Testis (tissue), 3 donors: ENCODE measurements around the gene ANGPTL2. TPM values are rescaled to one million over a fixed set of nuclear protein-coding genes. Genes with fewer than 3 reads are reported as not detected.

ENCODE experiments used
- DNase-seq: peaks from one replicate; pipeline ENCODE4 v3.0.0-alpha.2; 2019
- H3K27ac ChIP-seq, 2 donors: fragments of 200-600 bp; sonication (generic); one replicate each; pipeline ENCODE4 v1.5.1; 2019
- H3K27me3 ChIP-seq: fragments of 200-600 bp; sonication (generic); one replicate; pipeline ENCODE4 v1.5.1; 2019
- H3K36me3 ChIP-seq: fragments of 200-600 bp; sonication (generic); one replicate; pipeline ENCODE4 v1.5.1; 2017; ENCODE audit warnings: low read depth; ENCODE audit errors: missing control alignments
- H3K4me1 ChIP-seq: fragments of 200-600 bp; sonication (generic); one replicate; pipeline ENCODE4 v1.5.1; 2019
- H3K4me3 ChIP-seq, 2 donors: fragments of 200-600 bp; sonication (generic); one replicate each; pipeline ENCODE4 v1.5.1; 2017 to 2019
- H3K9me3 ChIP-seq: fragments of 200-600 bp; sonication (generic); one replicate; pipeline ENCODE4 v1.5.1; 2017
- POLR2A ChIP-seq: fragments of 450-650 bp; IDR thresholded peaks from one replicate; pipeline ENCODE4 v1.6.1; 2017; ENCODE audit warnings: antibody characterized with exemption, mild to moderate bottlenecking, moderate library complexity
- WGBS, 2 donors: methylation state at CpG; one replicate each; pipeline ENCODE4 v1.1.5; 2018; 5-methylcytosine and 5-hydroxymethylcytosine counted together
- intact Hi-C: fragments of 100-400 bp; cut with DNase I; formaldehyde crosslinking; loops from one replicate; pipeline ENCODE4 v1.15.1; 2023; ENCODE audit warnings: low total_unique reads
- polyA plus RNA-seq: library from polyadenylated mRNA; stranded (reverse); fragments of 350-450 nt; fragmentation: Illumina TruSeq; extraction: RNeasy Lipid Tissue Mini Kit (QIAGEN cat#74804); gene quantifications from one replicate; pipeline ENCODE4 v1.2.3, GENCODE V29; 2014; ENCODE audit warnings: low read depth, low replicate concordance; ENCODE audit not compliant: insufficient read depth
- total RNA-seq, 2 donors: library from RNA; depleted of rRNA; stranded (reverse); fragments of >200 nt; gene quantifications; one replicate each; pipeline ENCODE4 v1.2.3, GENCODE V29; 2016
- TF ChIP-seq, protein P1 (sequence below), 3 experiments: fragments of 450-650 bp in 2 of 3; fragments of 200-600 bp in 1 of 3; sonication (generic) in 1 of 3; IDR thresholded peaks; one replicate each; pipeline ENCODE4 v1.5.1; 2016 to 2019; ENCODE audit warnings: antibody characterized with exemption in 3 of 3, mild to moderate bottlenecking in 2 of 3, moderate library complexity in 1 of 3

The ANGPTL2 gene
- total and polyA plus RNA-seq, 3 donors from 2014 or later, result 2.4 to 30.7 (median 2.4) TPM

DNA sequence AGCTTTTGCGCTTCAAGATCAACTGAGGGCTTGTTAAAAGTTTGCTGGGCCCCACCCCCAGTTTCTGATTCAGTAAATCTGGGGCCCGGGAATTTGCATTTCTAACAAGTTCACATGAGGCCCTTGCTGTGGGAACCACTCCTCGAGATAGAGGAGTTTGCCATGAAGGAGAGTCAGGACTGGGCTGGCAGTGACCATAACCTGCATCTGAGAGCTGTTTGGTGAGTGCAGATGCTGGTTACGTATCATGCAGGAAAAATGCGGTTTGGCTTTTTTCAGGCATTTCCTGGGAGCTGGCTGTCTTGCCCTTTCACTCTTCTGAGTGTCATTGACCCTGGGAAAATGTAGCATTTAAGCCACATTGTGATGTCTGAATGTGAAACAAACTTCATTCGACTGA is 9.4 kb upstream of the ANGPTL2 start:
- no peak for DNase-seq
- Histone ChIP-seq H3K36me3 (no peaks in the 10 kb centered on the region), H3K27ac (no peak overlapping the region), H3K4me3 (no peak overlapping the region), H3K27me3 (no peaks in the 10 kb centered on the region), H3K9me3 (no peaks in the 10 kb centered on the region), H3K4me1 (peaks cover 17% of the 10 kb centered on the region)
- TF ChIP-seq, protein P1, sequence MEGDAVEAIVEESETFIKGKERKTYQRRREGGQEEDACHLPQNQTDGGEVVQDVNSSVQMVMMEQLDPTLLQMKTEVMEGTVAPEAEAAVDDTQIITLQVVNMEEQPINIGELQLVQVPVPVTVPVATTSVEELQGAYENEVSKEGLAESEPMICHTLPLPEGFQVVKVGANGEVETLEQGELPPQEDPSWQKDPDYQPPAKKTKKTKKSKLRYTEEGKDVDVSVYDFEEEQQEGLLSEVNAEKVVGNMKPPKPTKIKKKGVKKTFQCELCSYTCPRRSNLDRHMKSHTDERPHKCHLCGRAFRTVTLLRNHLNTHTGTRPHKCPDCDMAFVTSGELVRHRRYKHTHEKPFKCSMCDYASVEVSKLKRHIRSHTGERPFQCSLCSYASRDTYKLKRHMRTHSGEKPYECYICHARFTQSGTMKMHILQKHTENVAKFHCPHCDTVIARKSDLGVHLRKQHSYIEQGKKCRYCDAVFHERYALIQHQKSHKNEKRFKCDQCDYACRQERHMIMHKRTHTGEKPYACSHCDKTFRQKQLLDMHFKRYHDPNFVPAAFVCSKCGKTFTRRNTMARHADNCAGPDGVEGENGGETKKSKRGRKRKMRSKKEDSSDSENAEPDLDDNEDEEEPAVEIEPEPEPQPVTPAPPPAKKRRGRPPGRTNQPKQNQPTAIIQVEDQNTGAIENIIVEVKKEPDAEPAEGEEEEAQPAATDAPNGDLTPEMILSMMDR (IDR thresholded peaks at IDR 0.05), result no peak
- no peak for TF ChIP-seq POLR2A
- intact Hi-C loops, result no loop called here
- WGBS, 2 donors, result 81 to 88% methylated on average over 5 to 6 of the region's 6 CpGs

DNA sequence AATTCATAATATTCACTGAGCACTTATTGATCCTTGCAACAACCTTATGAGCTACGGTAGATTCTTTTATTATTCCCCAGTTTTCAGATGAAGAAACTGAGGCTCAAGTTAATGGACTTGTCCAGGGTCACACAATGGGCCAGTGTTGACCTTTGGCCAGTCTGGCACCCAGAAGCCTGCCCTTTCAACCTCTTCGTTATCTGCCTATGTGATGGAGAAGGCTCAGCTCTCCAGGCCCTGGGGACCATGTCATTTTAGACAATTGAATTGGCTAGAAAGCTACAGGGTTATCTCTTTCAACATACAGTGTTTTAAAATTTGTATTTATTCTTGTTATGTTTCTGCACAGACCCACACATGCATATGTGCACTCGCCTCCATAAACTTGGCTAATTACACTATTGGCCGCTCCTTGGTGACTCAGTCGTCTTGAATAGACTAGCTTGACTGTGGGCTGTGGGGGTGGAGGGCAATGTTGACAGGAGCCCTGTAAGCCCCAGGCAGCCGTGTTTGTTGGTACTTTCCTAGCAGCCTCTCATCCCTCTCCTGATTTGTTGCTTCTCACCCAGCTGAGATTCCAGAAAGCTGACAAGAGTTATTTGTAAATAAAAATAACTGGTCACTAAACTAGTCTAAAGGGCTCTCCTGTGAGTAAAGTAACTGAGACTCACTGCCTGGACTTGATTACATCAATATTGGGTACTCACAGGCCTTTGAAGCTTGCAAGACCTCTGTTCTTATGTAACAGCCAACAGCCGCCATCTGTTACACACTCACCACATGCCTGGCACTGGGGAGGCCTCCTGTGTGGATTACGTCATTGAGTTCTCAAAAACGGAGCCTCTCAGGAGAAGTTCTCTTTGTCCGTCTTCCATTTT is 8.5 kb upstream of the ANGPTL2 start:
- peaks cover 17% of the 10 kb centered on the region for H3K4me1 ChIP-seq
- no peaks in the 10 kb centered on the region for H3K9me3 ChIP-seq
- no peak for DNase-seq
- intact Hi-C loops, result no loop called here
- no peaks in the 10 kb centered on the region for H3K36me3 ChIP-seq
- no peak overlapping the region for H3K27ac ChIP-seq
- WGBS, 2 donors, result 91 to 96% methylated on average over 10 of the region's 10 CpGs
- TF ChIP-seq, protein P1 (IDR thresholded peaks at IDR 0.05), result no peak
- TF ChIP-seq POLR2A, result no peak
- H3K4me3 ChIP-seq, result no peak overlapping the region
- H3K27me3 ChIP-seq, result no peaks in the 10 kb centered on the region

DNA sequence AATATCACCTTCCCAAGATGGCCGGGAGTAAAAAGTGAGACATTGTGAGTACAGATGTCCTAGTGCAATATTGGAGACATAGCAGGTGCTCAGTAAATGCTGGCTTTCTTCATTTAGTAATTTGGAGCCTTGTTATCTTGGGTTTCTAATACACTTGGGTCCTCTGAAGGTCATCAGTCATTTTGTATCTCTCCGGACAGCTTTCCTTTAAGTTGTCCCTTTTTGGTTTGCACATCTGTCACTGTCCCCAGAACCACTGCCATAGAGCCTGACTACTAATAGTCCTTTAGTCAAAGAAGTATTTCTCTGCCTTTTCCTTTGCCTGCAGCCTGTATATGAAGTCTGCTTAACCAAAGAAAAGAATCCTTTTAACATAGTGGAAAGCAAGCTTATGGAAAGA is 7.8 kb upstream of the ANGPTL2 start:
- no peaks in the 10 kb centered on the region for H3K36me3 ChIP-seq
- no peak overlapping the region for H3K4me3 ChIP-seq
- H3K9me3 ChIP-seq, result no peaks in the 10 kb centered on the region
- no peak for DNase-seq
- intact Hi-C loops, result no loop called here
- H3K27me3 ChIP-seq, result no peaks in the 10 kb centered on the region
- TF ChIP-seq POLR2A, result no peak
- TF ChIP-seq, protein P1 (IDR thresholded peaks at IDR 0.05), result no peak
- H3K4me1 ChIP-seq, result peaks cover 17% of the 10 kb centered on the region
- 70 to 88% methylated on average over 2 of the region's 2 CpGs for WGBS, 2 donors
- no peak overlapping the region for H3K27ac ChIP-seq

DNA sequence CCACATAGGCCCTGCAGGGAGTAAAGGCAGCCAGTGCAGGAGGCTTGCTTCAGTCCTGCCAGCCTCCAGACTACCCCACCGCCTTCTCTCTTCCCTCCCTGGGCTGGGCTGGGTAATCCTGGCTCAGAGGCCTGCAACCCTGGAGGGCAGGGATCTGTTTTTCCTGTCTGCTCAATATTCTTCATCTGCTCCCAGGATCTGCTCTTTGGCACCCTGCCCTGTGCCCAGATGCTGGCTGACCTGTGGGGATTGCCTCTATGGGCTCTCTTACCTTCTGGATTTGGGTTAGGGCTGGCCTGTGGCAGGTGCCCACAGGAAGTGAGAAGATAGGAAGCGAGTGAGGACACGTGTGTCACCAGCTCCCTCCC is 7.3 kb upstream of the ANGPTL2 start:
- intact Hi-C loops, result no loop called here
- DNase-seq, result no peak
- H3K27me3 ChIP-seq, result no peaks in the 10 kb centered on the region
- WGBS, 2 donors, result 92 to 100% methylated on average over 2 to 3 of the region's 3 CpGs
- H3K36me3 ChIP-seq, result no peaks in the 10 kb centered on the region
- H3K27ac ChIP-seq, result no peak overlapping the region
- H3K4me1 ChIP-seq, result peaks cover 17% of the 10 kb centered on the region
- no peaks in the 10 kb centered on the region for H3K9me3 ChIP-seq
- no peak overlapping the region for H3K4me3 ChIP-seq
- TF ChIP-seq POLR2A, result no peak
- TF ChIP-seq, protein P1 (IDR thresholded peaks at IDR 0.05), result no peak
